ENCODE data around the gene AP5B1.
"Not testable (repeated sequence)": the region's sequence is repeated elsewhere in the genome, so short reads cannot be mapped to it uniquely, and the experiment has no call there.

AP5B1 gene

DNA sequence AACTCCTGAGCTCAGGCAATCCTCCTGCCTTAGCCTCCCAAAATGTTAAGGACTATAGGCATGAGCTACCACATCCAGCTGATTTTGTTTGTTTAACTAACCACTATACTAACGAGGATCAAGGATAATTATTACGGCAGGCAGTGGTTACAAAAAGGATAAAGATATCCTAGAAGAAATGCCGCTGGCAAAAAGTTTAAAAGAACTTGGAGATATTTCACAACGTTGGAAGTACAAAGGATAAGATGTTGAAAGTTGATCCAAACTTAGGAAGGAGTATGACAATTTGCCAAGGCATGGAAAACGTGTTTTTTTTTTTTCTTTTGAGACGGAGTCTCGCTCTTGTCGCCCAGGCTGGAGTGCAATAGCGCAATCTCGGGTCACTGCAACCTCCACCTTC, 13.4 kb downstream of the AP5B1 start:
- DNase-seq (ENCODE audit: low read depth in 3 of 3): no peak

DNA sequence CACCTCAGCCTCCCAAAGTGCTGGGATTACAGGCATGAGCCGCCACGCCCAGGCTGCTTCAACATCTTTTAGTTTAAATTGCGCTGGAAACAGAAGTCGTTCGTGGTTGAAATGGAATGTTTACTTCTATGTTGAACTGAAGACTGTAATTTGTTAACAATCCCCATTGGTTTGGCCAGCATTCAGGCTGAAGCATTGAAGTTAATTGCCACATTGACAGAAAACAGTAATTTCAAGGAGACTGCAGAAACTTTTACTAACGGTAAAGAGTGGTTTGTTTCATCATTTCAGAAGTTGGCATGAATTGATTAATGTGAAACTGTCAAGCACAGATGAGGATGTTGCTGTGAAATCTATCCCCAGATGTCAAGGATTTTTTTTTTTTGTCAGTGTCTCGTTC, 14.2 kb downstream of the AP5B1 start:
- DNase-seq (ENCODE audit: low read depth in 3 of 3): no peak

DNA sequence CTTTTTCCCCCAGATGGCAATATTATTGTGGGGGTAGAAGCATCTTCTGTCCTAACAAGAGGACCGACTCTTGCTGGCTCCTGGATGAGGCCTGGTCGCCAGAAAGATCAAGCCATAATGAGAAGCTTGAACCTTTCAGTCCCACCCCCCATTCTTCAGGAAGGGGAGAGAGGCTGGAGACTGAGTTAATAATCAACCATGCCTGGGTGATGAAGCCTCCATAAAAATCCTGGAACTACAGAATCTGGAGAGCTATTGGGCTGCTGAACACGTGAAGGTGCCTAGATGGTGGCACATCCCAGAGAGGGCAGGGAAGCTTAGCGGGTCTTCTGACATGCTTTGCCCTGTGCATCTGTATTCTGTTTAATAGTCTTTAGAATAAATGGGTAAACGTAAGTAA, 16.3 kb downstream of the AP5B1 start:
- DNase-seq (ENCODE audit: low read depth in 3 of 3): no peak

DNA sequence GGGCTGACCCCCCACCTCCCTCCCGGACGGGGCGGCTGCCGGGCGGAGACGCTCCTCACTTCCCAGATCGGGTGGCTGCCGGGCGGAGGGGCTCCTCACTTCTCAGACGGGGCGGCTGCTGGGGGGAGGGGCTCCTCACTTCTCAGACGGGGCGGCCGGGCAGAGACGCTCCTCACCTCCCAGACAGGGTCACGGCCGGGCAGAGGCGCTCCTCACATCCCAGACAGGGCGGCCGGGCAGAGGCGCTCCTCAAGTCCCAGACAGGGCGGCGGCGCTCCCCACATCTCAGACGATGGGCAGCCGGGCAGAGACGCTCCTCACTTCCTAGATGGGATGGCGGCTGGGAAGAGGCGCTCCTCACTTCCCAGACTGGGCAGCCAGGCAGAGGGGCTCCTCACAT, 18.0 kb downstream of the AP5B1 start:
- not testable (repeated sequence) for DNase-seq (ENCODE audit: low read depth in 3 of 3)

DNA sequence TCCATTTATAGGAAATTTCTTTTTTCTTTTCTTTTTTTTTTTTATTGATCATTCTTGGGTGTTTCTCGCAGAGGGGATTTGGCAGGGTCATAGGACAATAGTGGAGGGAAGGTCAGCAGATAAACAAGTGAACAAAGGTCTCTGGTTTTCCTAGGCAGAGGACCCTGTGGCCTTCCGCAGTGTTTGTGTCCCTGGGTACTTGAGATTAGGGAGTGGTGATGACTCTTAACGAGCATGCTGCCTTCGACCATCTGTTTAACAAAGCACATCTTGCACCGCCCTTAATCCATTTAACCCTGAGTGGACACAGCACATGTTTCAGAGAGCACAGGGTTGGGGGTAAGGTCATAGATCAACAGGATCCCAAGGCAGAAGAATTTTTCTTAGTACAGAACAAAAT, 18.6 kb downstream of the AP5B1 start:
- DNase-seq (ENCODE audit: low read depth in 3 of 3): not testable (repeated sequence)

DNA sequence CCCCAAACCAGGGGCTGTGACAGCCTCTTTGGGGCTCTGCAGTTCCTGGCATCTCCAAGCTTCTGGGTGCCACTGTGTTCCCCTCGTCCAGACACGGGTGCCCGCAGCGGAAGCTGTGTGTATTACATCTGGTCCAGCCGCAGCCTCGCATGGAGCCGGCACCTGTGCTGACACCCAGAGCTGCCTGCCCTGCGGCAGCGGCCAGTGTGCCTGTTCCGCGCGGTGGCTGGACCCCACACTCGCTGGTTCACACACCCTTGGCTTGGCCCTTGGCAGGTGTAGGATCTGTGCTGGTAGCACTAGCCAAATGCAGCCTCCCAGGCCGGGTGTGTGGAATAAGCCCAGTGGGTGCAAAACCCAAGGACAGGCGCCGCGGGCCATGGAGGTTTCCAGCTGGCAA, 35.7 kb downstream of the AP5B1 start:
- no peak for DNase-seq (ENCODE audit: low read depth in 3 of 3)

DNA sequence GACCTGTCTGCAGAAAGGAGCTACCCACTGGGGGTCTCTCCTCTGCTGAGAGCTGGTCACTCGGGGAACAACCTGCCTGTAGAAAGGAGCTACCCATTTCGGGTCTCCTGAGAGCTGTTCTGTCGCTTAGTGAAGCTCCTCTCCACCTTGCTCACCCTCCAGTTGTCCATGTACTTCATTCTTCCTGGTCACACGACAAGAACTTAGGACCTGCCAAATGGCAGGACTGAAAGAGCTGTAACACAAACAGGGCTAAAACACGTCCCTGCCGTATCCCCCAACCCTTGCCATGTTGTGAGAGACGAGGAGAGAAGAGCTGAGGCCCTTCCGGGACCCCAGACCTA, 36.1 kb downstream of the AP5B1 start:
- DNase-seq (ENCODE audit: low read depth in 3 of 3): no peak

DNA sequence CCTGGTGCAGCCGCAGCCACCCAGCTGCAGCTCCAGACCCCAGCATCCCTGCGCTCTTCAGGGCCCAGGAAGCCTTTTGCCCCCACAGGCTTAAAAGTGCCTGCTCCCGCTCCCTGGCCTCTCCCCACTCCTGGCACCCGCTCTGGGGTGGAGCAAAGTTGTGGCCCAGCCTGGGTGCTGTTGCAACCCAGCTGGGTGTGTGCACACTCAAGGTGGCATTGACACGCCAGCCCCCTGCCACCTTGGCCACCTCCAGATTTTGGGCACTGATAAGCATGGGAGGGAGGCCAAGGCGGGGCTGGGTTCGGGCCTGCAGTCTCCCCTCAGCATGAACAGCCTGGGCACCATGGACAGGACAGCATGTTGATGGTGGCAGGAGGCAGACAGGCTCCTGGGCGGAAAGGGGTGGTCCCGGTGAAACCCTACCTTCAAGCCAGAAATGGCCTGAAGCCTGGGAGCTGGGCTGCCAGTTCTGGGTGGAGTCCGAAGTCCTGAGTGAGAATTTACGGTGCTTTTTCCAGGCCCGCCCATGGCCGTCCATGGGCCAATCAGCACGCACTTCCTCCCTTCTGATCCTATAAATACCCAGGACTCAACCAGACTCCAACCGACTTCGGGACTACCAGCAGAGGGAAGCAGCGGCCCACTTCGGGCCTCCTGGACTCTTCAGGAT, 36.6 kb downstream of the AP5B1 start:
- DNase-seq (ENCODE audit: low read depth in 3 of 3): no peak

DNA sequence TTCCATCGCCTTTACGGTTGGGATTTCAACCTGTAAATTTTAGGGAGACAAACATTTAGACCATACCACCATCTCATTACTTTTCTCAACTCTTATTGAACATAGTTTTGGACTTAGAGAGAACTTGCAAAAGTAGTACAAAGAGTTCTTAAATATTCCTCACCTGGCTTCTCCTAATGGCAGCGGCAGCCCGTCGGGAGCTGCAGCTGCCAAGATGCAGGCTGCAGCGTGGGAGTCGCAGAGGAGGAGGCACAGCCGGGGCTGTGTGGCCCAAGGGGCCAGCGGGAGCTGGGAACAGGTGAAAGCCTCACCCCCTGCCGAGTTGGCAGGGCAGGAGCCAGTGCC, 37.1 kb downstream of the AP5B1 start:
- no peak for DNase-seq (ENCODE audit: low read depth in 3 of 3)

DNA sequence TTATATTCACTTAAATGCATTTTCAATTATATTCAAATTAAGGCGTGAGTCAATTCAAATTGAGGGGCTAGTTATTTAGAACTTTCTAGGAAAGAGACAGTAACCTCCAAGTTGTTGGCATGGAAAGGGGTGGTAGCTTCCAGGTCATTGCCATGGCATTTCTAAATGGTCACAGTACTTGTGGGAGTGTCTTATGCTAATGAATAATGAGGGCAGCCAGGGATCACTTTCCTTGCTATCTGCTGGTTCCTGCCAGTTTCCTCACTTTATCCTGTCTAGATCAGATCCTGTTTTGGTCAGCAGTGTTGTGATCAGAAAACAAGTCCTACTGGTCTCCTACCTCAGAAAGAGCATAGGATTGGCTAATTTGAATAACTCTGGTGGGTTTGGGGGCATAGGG, 38.4 kb downstream of the AP5B1 start:
- DNase-seq (ENCODE audit: low read depth in 3 of 3): no peak

DNA sequence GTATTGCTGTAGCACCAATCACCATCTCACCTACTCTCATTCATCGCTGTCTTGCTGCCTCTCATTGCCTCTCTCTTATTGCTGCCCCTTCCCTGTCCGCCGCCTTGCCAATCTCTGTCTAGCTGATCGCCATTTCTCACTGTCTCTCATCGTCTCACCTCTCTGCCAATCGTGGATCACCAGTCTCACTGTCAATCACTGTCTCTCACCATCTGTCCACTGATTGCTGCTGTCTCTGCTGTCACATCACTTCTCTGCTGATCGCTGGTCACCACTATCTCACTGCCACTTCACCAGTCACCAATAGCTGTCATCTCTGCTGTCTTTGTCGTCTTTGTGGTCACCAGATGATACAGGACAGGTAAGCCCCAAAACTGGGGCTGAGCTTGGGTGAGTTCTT, 39.6 kb downstream of the AP5B1 start:
- no peak for DNase-seq (ENCODE audit: low read depth in 3 of 3)

DNA sequence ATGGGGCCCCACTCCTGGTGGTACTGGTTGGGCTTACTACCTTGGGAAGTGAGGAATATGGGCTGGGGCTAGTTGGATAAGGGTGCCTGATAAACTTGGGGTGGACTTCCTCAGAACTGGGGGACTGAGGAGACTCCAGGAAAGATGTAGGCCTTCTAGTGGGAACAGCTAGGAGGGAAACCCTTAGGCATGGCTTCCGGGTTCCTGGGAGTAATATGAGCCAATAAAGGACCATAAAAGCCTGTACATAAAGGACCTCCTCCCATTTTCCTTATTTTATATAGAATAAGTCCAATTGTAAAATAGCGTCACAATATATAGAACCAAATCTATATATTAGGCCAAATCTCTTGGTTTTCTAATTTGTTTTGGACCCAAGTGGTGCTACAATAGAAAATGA, 41.8 kb downstream of the AP5B1 start:
- DNase-seq (ENCODE audit: low read depth in 3 of 3): no peak

DNA sequence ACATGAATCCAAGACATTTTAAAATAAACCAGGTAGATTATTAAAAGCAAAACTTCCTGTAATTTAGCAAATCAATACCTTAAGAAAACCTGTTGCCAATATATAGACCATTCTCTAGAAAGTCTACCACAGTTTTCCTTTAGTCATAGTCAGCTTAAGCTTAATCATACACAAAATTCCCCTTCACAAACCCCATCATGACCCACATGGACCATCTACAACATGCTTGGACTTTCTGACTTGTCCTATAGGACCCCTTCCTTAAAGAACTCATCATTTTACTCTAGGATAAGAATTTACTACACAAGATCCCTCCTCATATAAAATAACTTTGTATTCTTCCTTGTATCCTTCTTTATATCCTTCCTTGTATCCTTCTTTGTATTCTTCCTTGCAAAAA, 44.0 kb downstream of the AP5B1 start:
- no peak for DNase-seq (ENCODE audit: low read depth in 3 of 3)

DNA sequence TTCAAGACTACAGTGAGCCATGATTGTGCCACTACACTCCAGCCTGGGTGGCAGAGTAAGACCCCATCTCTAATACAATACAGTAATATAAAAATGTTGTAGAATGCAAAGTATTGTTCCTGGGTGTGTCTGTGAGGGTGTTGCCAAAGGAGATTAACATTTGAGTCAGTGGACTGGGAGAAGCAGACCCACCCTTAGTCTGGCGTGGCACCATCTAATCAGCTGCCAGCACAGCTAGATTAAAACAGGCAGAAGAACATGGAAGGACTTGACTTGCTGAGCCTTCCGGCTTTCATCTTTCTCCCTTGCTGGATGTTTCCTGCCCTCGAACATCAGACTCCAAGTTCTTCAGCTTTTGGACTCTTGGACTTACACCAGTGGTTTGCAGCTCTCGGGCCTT, 45.7 kb downstream of the AP5B1 start:
- DNase-seq (ENCODE audit: low read depth in 3 of 3): not testable (repeated sequence)

DNA sequence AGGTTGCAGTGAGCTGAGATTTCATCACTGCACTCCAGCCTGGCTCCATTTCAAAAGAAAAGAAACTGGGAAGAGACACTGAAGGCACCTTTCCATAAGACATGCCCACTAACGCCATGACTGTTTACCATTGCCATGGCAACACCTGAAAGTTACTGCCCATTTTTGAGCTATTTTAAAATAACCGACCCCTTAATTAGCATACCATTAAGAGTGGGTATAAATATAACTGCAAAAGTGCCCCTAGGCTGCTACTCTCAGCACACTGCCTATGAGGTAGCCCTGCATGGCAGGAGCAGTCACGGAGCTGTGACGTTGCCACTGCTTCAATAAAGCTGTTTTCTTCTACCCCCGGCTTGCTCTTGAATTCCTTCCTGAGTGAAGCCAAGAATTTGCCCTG, 50.3 kb downstream of the AP5B1 start:
- no peak for DNase-seq (ENCODE audit: low read depth in 3 of 3)

DNA sequence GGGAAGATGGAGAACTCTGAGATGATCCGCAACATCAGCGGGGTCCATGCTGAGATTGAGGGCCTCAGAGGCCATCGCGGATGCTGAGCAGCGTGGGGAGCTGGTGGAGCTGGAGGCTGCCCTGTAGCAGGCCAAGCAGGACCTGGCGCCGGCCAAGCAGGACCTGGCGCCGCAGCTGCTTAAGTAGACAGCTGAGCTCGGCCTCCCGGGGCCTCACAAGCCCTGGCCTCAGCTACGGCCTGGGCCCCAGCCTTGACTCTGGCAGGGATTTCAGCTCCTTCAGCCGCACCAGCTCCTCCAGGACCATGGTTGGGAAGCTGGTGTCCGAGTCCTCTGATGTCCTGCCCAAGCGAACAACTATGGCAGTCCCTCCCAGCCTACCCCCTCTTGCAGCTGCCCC, 52.9 kb downstream of the AP5B1 start:
- no peak for DNase-seq (ENCODE audit: low read depth in 3 of 3)

DNA sequence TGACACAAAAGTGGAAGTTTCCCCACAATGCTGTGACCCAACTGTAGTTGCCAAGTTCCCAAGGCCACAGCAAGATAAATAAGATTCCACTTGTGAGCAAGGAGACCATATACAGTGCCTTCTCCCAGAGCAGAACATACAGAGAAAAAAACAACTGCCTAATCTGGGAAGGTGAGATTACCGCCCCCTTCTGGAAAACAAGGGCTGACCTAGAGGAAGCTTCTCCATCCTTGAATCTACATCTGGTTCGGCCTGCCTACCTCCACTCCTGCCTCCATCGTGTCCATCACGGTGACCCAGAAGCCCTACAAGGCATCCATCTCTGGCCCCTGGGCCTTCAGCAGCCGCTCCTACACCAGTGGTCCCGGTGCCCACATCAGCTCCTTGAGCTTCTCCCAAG, 54.1 kb downstream of the AP5B1 start:
- DNase-seq (ENCODE audit: low read depth in 3 of 3): no peak

Measured in stimulated activated CD4-positive, alpha-beta T cell treated with anti-CD3 and anti-CD28 coated beads, TNF-alpha, amount 100 ng/mL, for 48 hours (primary cell).